RWPE1 (cell line): ENCODE results near the gene MROH2B.

ENCODE experiments used
- CTCF ChIA-PET: fragments of 350-600 bp; sonication (Branson Sonifier 250); formaldehyde crosslinking; extraction: SDS; loops from one replicate; lab custom pipeline; 2021; lab: Yijun Ruan, JAX
- POLR2A ChIA-PET: fragments of 400-600 bp; formaldehyde crosslinking; extraction: SDS; loops from one replicate; lab custom pipeline; 2020; ENCODE audit warnings: antibody characterized with exemption; ENCODE audit not compliant: low non-redundant PET; lab: Yijun Ruan, JAX
- DNase-seq: peaks from one replicate; pipeline ENCODE4 v3.0.0; 2012; ENCODE audit warnings: low spot score
- H3K27ac ChIP-seq: fragments of 450-650 bp; 2 replicates; pipeline ENCODE4 v1.5.1; 2017
- CTCF ChIP-seq: fragments of 450-650 bp; conservative IDR thresholded peaks from 2 replicates; pipeline ENCODE4 v1.5.1; 2017; ENCODE audit warnings: low read depth, mild to moderate bottlenecking

The MROH2B gene

GRCh38 chr5:41071242-41071641, at the start of gene MROH2B:
Gene MROH2B, minus strand, starts transcription at chr5:41071342. Its CDS starts 490 bp downstream, at chr5:41070852.
- ChIA-PET CTCF (no interaction called here), POLR2A (no interaction called here)
- H3K27ac ChIP-seq: no peak within 1 kb of the TSS
- DNase-seq: no peak
- TF ChIP-seq CTCF: no peak

- DNase-seq: no peak
- TF ChIP-seq CTCF: no peak
- no peak overlapping the region for H3K27ac ChIP-seq
- ChIA-PET POLR2A (no interaction called here), CTCF (interaction anchor here (0.7 kb wide), 1 partner anchor 13 kb away, joined by 3 read pairs; no protein-coding TSS in a partner anchor)
Observed at GRCh38 chr5:41120600-41120999, 49.5 kb upstream of the MROH2B start.

- no peak overlapping the region for H3K27ac ChIP-seq
- POLR2A ChIA-PET: no interaction called here
- no peak for TF ChIP-seq CTCF
- no peak for DNase-seq
- CTCF ChIA-PET: interaction anchor here (0.7 kb wide), 1 partner anchor 820 kb away, joined by 3 read pairs; no protein-coding TSS in a partner anchor
Observed at GRCh38 chr5:41118177-41118576, 47.0 kb upstream of the MROH2B start.

GRCh38 chr5:41115281-41115680, 44.1 kb upstream of the MROH2B start:
- no peak overlapping the region for H3K27ac ChIP-seq
- DNase-seq: no peak
- TF ChIP-seq CTCF: no peak
- ChIA-PET CTCF (no interaction called here), POLR2A (no interaction called here)

- H3K27ac ChIP-seq: no peak overlapping the region
- DNase-seq: no peak
- no peak for TF ChIP-seq CTCF
- ChIA-PET CTCF (no interaction called here), POLR2A (no interaction called here)
Observed at GRCh38 chr5:41112486-41113455, 41.6 kb upstream of the MROH2B start.

GRCh38 chr5:41109186-41109585, 38.0 kb upstream of the MROH2B start:
- no peak for DNase-seq
- POLR2A ChIA-PET: no interaction called here
- TF ChIP-seq CTCF: no peak
- CTCF ChIA-PET: no interaction called here
- H3K27ac ChIP-seq: no peak overlapping the region
